ENCODE results near the gene FRS2.

FRS2 gene

GRCh38 chr12:69502345-69503081 lies 32.3 kb downstream of the FRS2 start:
- DNase-seq = peak; percentile 93

GRCh38 chr12:69508091-69508490 lies 37.9 kb downstream of the FRS2 start:
- DNase-seq = no peak

GRCh38 chr12:69508621-69509020 lies 38.4 kb downstream of the FRS2 start:
- no peak for DNase-seq

GRCh38 chr12:69509308-69509736 lies 39.1 kb downstream of the FRS2 start:
- peak; percentile 82 for DNase-seq

- no peak for DNase-seq
These were observed 40.0 kb downstream of the FRS2 start for GRCh38 chr12:69509904-69510827.

- no peak for DNase-seq
These were observed 40.8 kb downstream of the FRS2 start for GRCh38 chr12:69511016-69511415.

- DNase-seq = no peak
These were observed 41.5 kb downstream of the FRS2 start for GRCh38 chr12:69511469-69512267.

- DNase-seq = no peak
These were observed 42.6 kb downstream of the FRS2 start for GRCh38 chr12:69512820-69513219.

- DNase-seq = peak; percentile 48
These were observed 43.1 kb downstream of the FRS2 start for GRCh38 chr12:69513297-69513696.

- no peak for DNase-seq
These were observed 43.9 kb downstream of the FRS2 start for GRCh38 chr12:69514111-69514510.

- no peak for DNase-seq
These were observed 44.7 kb downstream of the FRS2 start for GRCh38 chr12:69514845-69515244.

- DNase-seq = no peak
These were observed 45.3 kb downstream of the FRS2 start for GRCh38 chr12:69515394-69515930.

- DNase-seq = no peak
These were observed 46.8 kb downstream of the FRS2 start for GRCh38 chr12:69516950-69517349.

GRCh38 chr12:69517406-69517805 lies 47.2 kb downstream of the FRS2 start:
- no peak for DNase-seq

- DNase-seq = peak; percentile 86
These were observed 49.7 kb downstream of the FRS2 start for GRCh38 chr12:69519871-69520270.

- DNase-seq = no peak
These were observed 53.5 kb downstream of the FRS2 start for GRCh38 chr12:69523433-69524330.

GRCh38 chr12:69524331-69524630 lies 54.1 kb downstream of the FRS2 start:
- no peak for DNase-seq

GRCh38 chr12:69524755-69525469 lies 54.7 kb downstream of the FRS2 start:
- DNase-seq = peak; percentile 60

- DNase-seq = peak; percentile 78
These were observed 57.5 kb downstream of the FRS2 start for GRCh38 chr12:69527506-69528272.

GRCh38 chr12:69529021-69529420 lies 58.8 kb downstream of the FRS2 start:
- DNase-seq = no peak
